Gastroesophageal sphincter (tissue), 3 donors: ENCODE data around the gene MORN3.

Experiments used
- POLR2A ChIP-seq, 2 donors: fragments of 450-650 bp; IDR thresholded peaks; one replicate each; pipeline ENCODE4 v1.6.1; 2017; ENCODE audit warnings: antibody characterized with exemption in 2 of 2, mild to moderate bottlenecking in 2 of 2, moderate library complexity in 1 of 2
- POLR2AphosphoS5 ChIP-seq: sonication (generic); formaldehyde crosslinking; IDR thresholded peaks from one replicate; pipeline ENCODE4 v1.6.1; 2017; ENCODE audit warnings: antibody characterized with exemption
- TF ChIP-seq, protein P1 (sequence below), 4 experiments: fragments of 200-600 bp in 2 of 4; fragments of 450-650 bp in 2 of 4; sonication (generic) in 1 of 4; IDR thresholded peaks; one replicate each; pipeline ENCODE4 v1.5.1; 2017 to 2019; ENCODE audit warnings: antibody characterized with exemption in 4 of 4, mild to moderate bottlenecking in 2 of 4, moderate library complexity in 2 of 4

DNA sequence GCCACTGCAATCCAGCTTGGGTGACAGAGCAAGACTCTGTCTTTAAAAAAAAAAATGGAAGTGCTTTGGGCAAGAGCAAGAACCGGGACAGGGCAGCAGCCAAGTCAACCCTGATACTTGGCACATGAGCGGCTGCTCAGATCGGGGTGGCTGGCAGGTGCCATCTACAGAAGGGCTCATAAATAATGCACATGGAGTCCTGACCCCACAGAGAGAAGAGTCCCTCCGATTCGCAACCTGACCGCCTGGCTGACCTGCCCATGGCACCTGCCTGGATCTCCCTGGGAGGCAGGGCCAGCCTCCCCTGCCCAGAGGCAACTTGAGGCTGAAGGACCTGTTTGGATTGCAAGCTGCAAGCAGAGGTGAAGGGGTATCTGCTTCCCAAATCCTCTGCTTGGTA is 33.5 kb upstream of the MORN3 start:
- no peak for TF ChIP-seq POLR2A (IDR thresholded peaks at IDR 0.05)
- TF ChIP-seq, protein P1, sequence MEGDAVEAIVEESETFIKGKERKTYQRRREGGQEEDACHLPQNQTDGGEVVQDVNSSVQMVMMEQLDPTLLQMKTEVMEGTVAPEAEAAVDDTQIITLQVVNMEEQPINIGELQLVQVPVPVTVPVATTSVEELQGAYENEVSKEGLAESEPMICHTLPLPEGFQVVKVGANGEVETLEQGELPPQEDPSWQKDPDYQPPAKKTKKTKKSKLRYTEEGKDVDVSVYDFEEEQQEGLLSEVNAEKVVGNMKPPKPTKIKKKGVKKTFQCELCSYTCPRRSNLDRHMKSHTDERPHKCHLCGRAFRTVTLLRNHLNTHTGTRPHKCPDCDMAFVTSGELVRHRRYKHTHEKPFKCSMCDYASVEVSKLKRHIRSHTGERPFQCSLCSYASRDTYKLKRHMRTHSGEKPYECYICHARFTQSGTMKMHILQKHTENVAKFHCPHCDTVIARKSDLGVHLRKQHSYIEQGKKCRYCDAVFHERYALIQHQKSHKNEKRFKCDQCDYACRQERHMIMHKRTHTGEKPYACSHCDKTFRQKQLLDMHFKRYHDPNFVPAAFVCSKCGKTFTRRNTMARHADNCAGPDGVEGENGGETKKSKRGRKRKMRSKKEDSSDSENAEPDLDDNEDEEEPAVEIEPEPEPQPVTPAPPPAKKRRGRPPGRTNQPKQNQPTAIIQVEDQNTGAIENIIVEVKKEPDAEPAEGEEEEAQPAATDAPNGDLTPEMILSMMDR (IDR thresholded peaks at IDR 0.05) = no peak
- no peak for TF ChIP-seq POLR2AphosphoS5
